Upper lobe of left lung (tissue), 6 donors: Measurements from ENCODE around the gene ALDH9A1. TPM values are rescaled to one million over a fixed set of nuclear protein-coding genes. Genes with fewer than 3 reads are reported as not detected.

ENCODE experiments used
- total RNA-seq, 6 donors: library from RNA; depleted of rRNA in 4 of 6; stranded (reverse); fragments of >200 nt in 4 of 6; gene quantifications; one replicate each; pipeline versions ENCODE4 v1.1.0 to v1.2.1, GENCODE V29; 2016 to 2021
- donor health status: DM: no; HTN: no; CAD: no; lungs with moderate emphysema.
- donor health status: DM: no; HTN: yes; CAD: no; lungs with severe emphysema.

Gene ALDH9A1
- total RNA-seq, 6 donors from 2014 or later, result 29.3 to 64.1 (median 48.1) TPM

Other genes with a start within 250 kb of the ALDH9A1 start
- gene LRRC52, start 154.6 kb downstream of the ALDH9A1 start, total RNA-seq, result 1 to 10 TPM in 1 of 6 donors, under 1 TPM in 2, not detected in 3; 0.44 to 1.7 (median 0.46) TPM
- gene MGST3, start 67.3 kb downstream of the ALDH9A1 start, total RNA-seq, result 100 to 1,000 TPM in 5 of 6 donors, 10 to 100 TPM in 1; 49.2 to 250 (median 202) TPM
- 10 to 100 TPM; 10.5 to 82.4 (median 55.8) TPM for gene TMCO1, start 70.3 kb upstream of the ALDH9A1 start, total RNA-seq
- 10 to 100 TPM in 2 of 6 donors, 1 to 10 TPM in 4; 7.5 to 17.9 (median 9.7) TPM for gene UCK2, start 129.1 kb upstream of the ALDH9A1 start, total RNA-seq